Body of pancreas (tissue), 4 donors: ENCODE measurements around the gene DFFA.

Source experiments
- POLR2A ChIP-seq, 3 donors: fragments of 450-650 bp; IDR thresholded peaks; one replicate each; pipeline ENCODE4 v1.6.1; 2016; ENCODE audit warnings: antibody characterized with exemption in 3 of 3, mild to moderate bottlenecking in 2 of 3
- TF ChIP-seq, protein P1 (sequence below), 7 experiments: fragments of 450-650 bp in 4 of 7; fragments of 200-600 bp in 3 of 7; sonication (generic) in 3 of 7; IDR thresholded peaks; one replicate each; pipeline ENCODE4 v1.5.1; 2016 to 2019; ENCODE audit warnings: antibody characterized with exemption in 7 of 7

DNA sequence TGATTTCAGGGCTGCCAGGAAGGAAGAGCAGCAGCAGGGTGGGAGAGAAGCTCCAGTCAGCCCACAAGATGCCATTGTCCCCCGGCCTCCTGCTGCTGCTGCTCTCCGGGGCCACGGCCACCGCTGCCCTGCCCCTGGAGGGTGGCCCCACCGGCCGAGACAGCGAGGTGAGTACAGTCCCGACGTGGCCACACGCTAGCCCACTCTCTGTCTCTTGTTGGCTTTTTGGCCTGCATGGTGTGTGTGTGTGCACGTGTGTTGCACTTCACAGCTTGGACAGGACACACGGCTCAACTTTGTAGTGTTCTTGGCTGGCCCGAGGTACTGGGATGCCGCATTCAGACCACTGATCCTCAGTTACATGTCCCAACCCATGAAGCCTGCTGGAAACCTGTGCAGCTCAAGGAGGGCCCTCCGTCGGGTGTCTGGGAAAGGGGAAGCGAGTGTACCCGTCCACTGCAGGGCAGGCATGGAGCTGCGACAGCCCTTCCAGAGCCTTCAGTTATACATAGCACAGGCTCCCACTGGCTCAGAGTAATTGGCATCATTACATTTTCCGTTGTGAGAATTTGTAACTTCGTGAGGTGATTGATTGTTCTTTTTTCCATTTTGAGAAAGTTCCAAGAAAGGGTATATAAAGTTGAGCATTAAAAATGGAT is 22.0 kb downstream of the DFFA start:
- TF ChIP-seq, protein P1, sequence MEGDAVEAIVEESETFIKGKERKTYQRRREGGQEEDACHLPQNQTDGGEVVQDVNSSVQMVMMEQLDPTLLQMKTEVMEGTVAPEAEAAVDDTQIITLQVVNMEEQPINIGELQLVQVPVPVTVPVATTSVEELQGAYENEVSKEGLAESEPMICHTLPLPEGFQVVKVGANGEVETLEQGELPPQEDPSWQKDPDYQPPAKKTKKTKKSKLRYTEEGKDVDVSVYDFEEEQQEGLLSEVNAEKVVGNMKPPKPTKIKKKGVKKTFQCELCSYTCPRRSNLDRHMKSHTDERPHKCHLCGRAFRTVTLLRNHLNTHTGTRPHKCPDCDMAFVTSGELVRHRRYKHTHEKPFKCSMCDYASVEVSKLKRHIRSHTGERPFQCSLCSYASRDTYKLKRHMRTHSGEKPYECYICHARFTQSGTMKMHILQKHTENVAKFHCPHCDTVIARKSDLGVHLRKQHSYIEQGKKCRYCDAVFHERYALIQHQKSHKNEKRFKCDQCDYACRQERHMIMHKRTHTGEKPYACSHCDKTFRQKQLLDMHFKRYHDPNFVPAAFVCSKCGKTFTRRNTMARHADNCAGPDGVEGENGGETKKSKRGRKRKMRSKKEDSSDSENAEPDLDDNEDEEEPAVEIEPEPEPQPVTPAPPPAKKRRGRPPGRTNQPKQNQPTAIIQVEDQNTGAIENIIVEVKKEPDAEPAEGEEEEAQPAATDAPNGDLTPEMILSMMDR (IDR thresholded peaks at IDR 0.05): no peak
- TF ChIP-seq POLR2A (IDR thresholded peaks at IDR 0.05): no peak
